HepG2 (cell line): ENCODE results near the gene ANAPC2. TPM values are rescaled to one million over a fixed set of nuclear protein-coding genes. Genes with fewer than 3 reads are reported as not detected.

Experiments used
- AGO1 ChIP-seq: fragments of 200-400 bp; formaldehyde crosslinking; IDR thresholded peaks from 2 replicates; pipeline ENCODE4 v1.6.1; 2017; ENCODE audit warnings: mild to moderate bottlenecking, low read depth, low read length, moderate library complexity; ENCODE audit not compliant: poor library complexity, severe bottlenecking
- ASH2L ChIP-seq: fragments of 300-600, 200-600 bp; sonication (generic); IDR thresholded peaks from 2 replicates; pipeline ENCODE4 v1.7.0; 2017; ENCODE audit warnings: low read depth, mild to moderate bottlenecking, moderate library complexity, mixed read lengths, low read length; ENCODE audit not compliant: insufficient read length
- CREB1 ChIP-seq, 2 experiments: fragments of 450-650 bp in 1 of 2; IDR thresholded peaks; 2 replicates each; pipeline ENCODE4 v1.6.1; 2016 to 2017; ENCODE audit warnings: control low read depth in 1 of 2, mild to moderate bottlenecking in 1 of 2, missing compliant biosample characterization in 1 of 2, missing genetic modification characterization in 1 of 2
- HNRNPL ChIP-seq: fragments of 200-400 bp; formaldehyde crosslinking; IDR thresholded peaks from 2 replicates; pipeline ENCODE4 v1.6.1; 2017; ENCODE audit warnings: mild to moderate bottlenecking, low read depth, low read length
- MEIS2 ChIP-seq: sonication (generic); formaldehyde crosslinking; IDR thresholded peaks from 2 replicates; pipeline ENCODE4 v1.9.0; 2021; ENCODE audit warnings: mild to moderate bottlenecking, missing genetic modification reagents
- NFYC ChIP-seq: IDR thresholded peaks from 2 replicates; pipeline ENCODE4 v1.6.1; 2016; ENCODE audit warnings: missing genetic modification reagents, missing compliant biosample characterization
- NR2F6 ChIP-seq, 2 experiments: IDR thresholded peaks; 2 replicates each; pipeline ENCODE4 v1.6.1; 2016; ENCODE audit warnings: antibody characterized with exemption in 1 of 2, mild to moderate bottlenecking in 1 of 2
- NRL ChIP-seq: sonication (generic); formaldehyde crosslinking; IDR thresholded peaks from 2 replicates; pipeline ENCODE4 v1.5.0; 2020; ENCODE audit warnings: missing genetic modification reagents, mild to moderate bottlenecking, moderate library complexity, borderline replicate concordance
- RNF2 ChIP-seq: fragments of 450-650 bp; conservative IDR thresholded peaks from 2 replicates; pipeline ENCODE4 v1.6.1; 2016; ENCODE audit warnings: low read depth
- RXRA ChIP-seq: sonication (generic); formaldehyde crosslinking; IDR thresholded peaks from 2 replicates; pipeline ENCODE4 v1.5.1; 2020; ENCODE audit warnings: missing genetic modification reagents
- ZC3H13 ChIP-seq: sonication (generic); formaldehyde crosslinking; IDR thresholded peaks from 2 replicates; pipeline ENCODE4 v1.8.1; 2023; ENCODE audit warnings: mild to moderate bottlenecking, missing genetic modification reagents, moderate library complexity
- ZMYM2 ChIP-seq: sonication (generic); formaldehyde crosslinking; IDR thresholded peaks from 2 replicates; pipeline ENCODE4 v1.8.0; 2022; ENCODE audit warnings: mild to moderate bottlenecking, missing genetic modification reagents
- ZNF142 ChIP-seq: sonication (generic); formaldehyde crosslinking; IDR thresholded peaks from 2 replicates; pipeline ENCODE4 v1.4.0; 2020; ENCODE audit warnings: missing genetic modification reagents
- ZNF839 ChIP-seq: sonication (generic); formaldehyde crosslinking; IDR thresholded peaks from 2 replicates; pipeline ENCODE4 v1.4.0; 2020; ENCODE audit warnings: missing genetic modification reagents, mild to moderate bottlenecking, borderline replicate concordance
- polyA plus RNA-seq, 8 experiments: library from polyadenylated mRNA; depleted of rRNA in 3 of 8; stranded (reverse) in 7 of 8; unstranded in 1 of 8; fragments of >200 nt; fragmentation: Illumina TruSeq in 4 of 8; extraction: Trizol in 4 of 8; gene quantifications; 2 replicates each; pipeline versions ENCODE4 v1.2.1 to v1.2.3, GENCODE V29; 2011 to 2016; ENCODE audit warnings: low read depth in 4 of 8, missing spikeins in 1 of 8, mixed read lengths in 1 of 8; ENCODE audit not compliant: insufficient read depth in 1 of 8
- total RNA-seq, 5 experiments: library from RNA; depleted of rRNA; stranded (reverse); fragments of >200 nt; fragmentation: Illumina TruSeq; extraction: Trizol; gene quantifications; 2 replicates each; pipeline ENCODE4 v1.2.3, GENCODE V29; 2016; ENCODE audit warnings: low read depth in 1 of 5
- TF ChIP-seq, protein P1 (sequence below): sonication (generic); formaldehyde crosslinking; IDR thresholded peaks from 2 replicates; pipeline ENCODE4 v1.8.0; 2022; ENCODE audit warnings: mild to moderate bottlenecking, missing genetic modification reagents, moderate library complexity

Gene ANAPC2
- total and polyA plus RNA-seq, 2 of the 13 experiments (the other 11 are each of a cell fraction or from before 2014, with no cell fraction given), result 12.3 to 15.4 TPM

GRCh38 chr9:137228506-137228967 is 40.2 kb upstream of the ANAPC2 start (continued):
- TF ChIP-seq MEIS2 (CRISPR knock-in tag), result no peak
- no peak for TF ChIP-seq ZNF839 (CRISPR knock-in tag)
- TF ChIP-seq NR2F6 (IDR thresholded peaks at IDR 0.05), result no peak
- peak; percentile 68; the same call in 1 of the 2 replicates for TF ChIP-seq NR2F6 (CRISPR knock-in tag; IDR thresholded peaks at IDR 0.05)
- TF ChIP-seq RNF2, result no peak
- peak; percentile 55; the same call in 1 of the 2 replicates for TF ChIP-seq HNRNPL
- peak; percentile 13; the same call in 1 of the 2 replicates for TF ChIP-seq ZC3H13
- TF ChIP-seq NRL, result no peak
- TF ChIP-seq ZMYM2 (CRISPR knock-in tag), result no peak
- no peak for TF ChIP-seq CREB1 (IDR thresholded peaks at IDR 0.05)
- TF ChIP-seq CREB1 (CRISPR knock-in tag; IDR thresholded peaks at IDR 0.05), result no peak
- TF ChIP-seq NFYC, result peak; percentile 15; the same call in 1 of the 2 replicates
- peak; percentile 60 for TF ChIP-seq RXRA (CRISPR knock-in tag)
- peak; percentile 98 for TF ChIP-seq AGO1
- 0 out of 2 replicates have a peak, but pooled peaks have one; percentile 2 for TF ChIP-seq ZNF142 (CRISPR knock-in tag)
- peak; percentile 5 for TF ChIP-seq ASH2L
- TF ChIP-seq, protein P1, sequence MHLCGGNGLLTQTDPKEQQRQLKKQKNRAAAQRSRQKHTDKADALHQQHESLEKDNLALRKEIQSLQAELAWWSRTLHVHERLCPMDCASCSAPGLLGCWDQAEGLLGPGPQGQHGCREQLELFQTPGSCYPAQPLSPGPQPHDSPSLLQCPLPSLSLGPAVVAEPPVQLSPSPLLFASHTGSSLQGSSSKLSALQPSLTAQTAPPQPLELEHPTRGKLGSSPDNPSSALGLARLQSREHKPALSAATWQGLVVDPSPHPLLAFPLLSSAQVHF (CRISPR knock-in tag), result 0 out of 2 replicates have a peak, but pooled peaks have one; percentile 66
